NT2/D1 (cell line): Measurements from ENCODE around the gene TFDP1.

Source experiments
- SUZ12 ChIP-seq: IDR thresholded peaks from 2 replicates; pipeline ENCODE4 v1.6.1; 2011; ENCODE audit not compliant: insufficient read length, insufficient read depth; ENCODE audit errors: extremely low read depth
- ZNF274 ChIP-seq: IDR thresholded peaks from 2 replicates; pipeline ENCODE4 v1.6.1; 2011; ENCODE audit warnings: mild to moderate bottlenecking, low read depth, low read length

- TF ChIP-seq ZNF274 (no peak), SUZ12 (no peak)
Observed at GRCh38 chr13:113649212-113649611, 64.7 kb downstream of the TFDP1 start.
